GM23338 (cell line): ENCODE results near the gene BAK1.
A peak's percentile ranks its signal among the peaks of the same experiment; 100 is the strongest.

Experiments
- CTCF ChIP-seq, 2 experiments: fragments of 200-600 bp in 1 of 2; sonication (generic) in 1 of 2; conservative IDR thresholded peaks; 2 replicates each; pipeline versions ENCODE4 v1.5.1 to v1.6.1; 2016 to 2017; ENCODE audit warnings: antibody characterized with exemption in 2 of 2, low read depth in 2 of 2, mild to moderate bottlenecking in 2 of 2, moderate library complexity in 1 of 2
- EZH2 ChIP-seq: fragments of 200-600 bp; sonication (generic); IDR thresholded peaks from one replicate; pipeline ENCODE4 v1.8.0; 2017; ENCODE audit warnings: antibody characterized with exemption, mild to moderate bottlenecking, low read depth; ENCODE audit not compliant: unreplicated experiment
- POLR2AphosphoS5 ChIP-seq: IDR thresholded peaks from 2 replicates; pipeline ENCODE4 v1.6.1; 2016; ENCODE audit warnings: antibody characterized with exemption, low read depth
- TF ChIP-seq, protein P1 (sequence below): IDR thresholded peaks from one replicate; pipeline ENCODE4 v1.6.1; 2018; ENCODE audit warnings: antibody characterized with exemption; ENCODE audit not compliant: unreplicated experiment

- no peak for TF ChIP-seq CTCF (conservative IDR thresholded peaks at IDR 0.05; ENCODE audit: low read depth in 2 of 2)
- no peak for TF ChIP-seq POLR2AphosphoS5
- no peak for TF ChIP-seq EZH2
- TF ChIP-seq, protein P1, sequence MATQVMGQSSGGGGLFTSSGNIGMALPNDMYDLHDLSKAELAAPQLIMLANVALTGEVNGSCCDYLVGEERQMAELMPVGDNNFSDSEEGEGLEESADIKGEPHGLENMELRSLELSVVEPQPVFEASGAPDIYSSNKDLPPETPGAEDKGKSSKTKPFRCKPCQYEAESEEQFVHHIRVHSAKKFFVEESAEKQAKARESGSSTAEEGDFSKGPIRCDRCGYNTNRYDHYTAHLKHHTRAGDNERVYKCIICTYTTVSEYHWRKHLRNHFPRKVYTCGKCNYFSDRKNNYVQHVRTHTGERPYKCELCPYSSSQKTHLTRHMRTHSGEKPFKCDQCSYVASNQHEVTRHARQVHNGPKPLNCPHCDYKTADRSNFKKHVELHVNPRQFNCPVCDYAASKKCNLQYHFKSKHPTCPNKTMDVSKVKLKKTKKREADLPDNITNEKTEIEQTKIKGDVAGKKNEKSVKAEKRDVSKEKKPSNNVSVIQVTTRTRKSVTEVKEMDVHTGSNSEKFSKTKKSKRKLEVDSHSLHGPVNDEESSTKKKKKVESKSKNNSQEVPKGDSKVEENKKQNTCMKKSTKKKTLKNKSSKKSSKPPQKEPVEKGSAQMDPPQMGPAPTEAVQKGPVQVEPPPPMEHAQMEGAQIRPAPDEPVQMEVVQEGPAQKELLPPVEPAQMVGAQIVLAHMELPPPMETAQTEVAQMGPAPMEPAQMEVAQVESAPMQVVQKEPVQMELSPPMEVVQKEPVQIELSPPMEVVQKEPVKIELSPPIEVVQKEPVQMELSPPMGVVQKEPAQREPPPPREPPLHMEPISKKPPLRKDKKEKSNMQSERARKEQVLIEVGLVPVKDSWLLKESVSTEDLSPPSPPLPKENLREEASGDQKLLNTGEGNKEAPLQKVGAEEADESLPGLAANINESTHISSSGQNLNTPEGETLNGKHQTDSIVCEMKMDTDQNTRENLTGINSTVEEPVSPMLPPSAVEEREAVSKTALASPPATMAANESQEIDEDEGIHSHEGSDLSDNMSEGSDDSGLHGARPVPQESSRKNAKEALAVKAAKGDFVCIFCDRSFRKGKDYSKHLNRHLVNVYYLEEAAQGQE: peak; percentile 40
These were observed 42.7 kb upstream of the BAK1 start for GRCh38 chr6:33622456-33623431.
